Stimulated activated memory B cell treated with anti-CD40 and anti-IgM and Interleukin-4, amounts not matched to agents 10 μg/mL and 1 μg/mL and 100 μg/mL, for 72 hours (primary cell): ENCODE measurements around the gene ZNF223.

Source experiments
- ATAC-seq: fragments of 150-1000 bp; cut with Tn5 transposase; 2 replicates; pipeline ENCODE4 v1.10.0; 2021
- H3K27ac Mint-ChIP-seq: one replicate; pipeline ENCODE4 v1.8.0; 2022; ENCODE audit warnings: mild to moderate bottlenecking, mixed read lengths
- H3K27me3 Mint-ChIP-seq: one replicate; pipeline ENCODE4 v1.8.0; 2022; ENCODE audit warnings: mixed read lengths
- H3K36me3 Mint-ChIP-seq: one replicate; pipeline ENCODE4 v1.8.0; 2022; ENCODE audit warnings: mixed read lengths
- H3K4me1 Mint-ChIP-seq: one replicate; pipeline ENCODE4 v1.8.0; 2022; ENCODE audit warnings: mixed read lengths
- H3K4me3 Mint-ChIP-seq: one replicate; pipeline ENCODE4 v1.8.0; 2022; ENCODE audit warnings: mild to moderate bottlenecking, moderate library complexity, mixed read lengths
- H3K9me3 Mint-ChIP-seq: one replicate; pipeline ENCODE4 v1.8.0; 2022; ENCODE audit warnings: mixed read lengths

The ZNF223 gene

GRCh38 chr19:44050740-44051649 lies 841 bp upstream of the ZNF223 start:
- Mint-ChIP-seq H3K4me1 (peaks cover 13% of the 10 kb centered on the region), H3K27me3 (peaks cover 26% of the 10 kb centered on the region), H3K9me3 (peaks cover 19% of the 10 kb centered on the region), H3K36me3 (peaks cover 41% of the 10 kb centered on the region), H3K27ac (peak overlapping the region; percentile 66), H3K4me3 (peak overlapping the region; percentile 83)
- peak; percentile 76 for ATAC-seq

GRCh38 chr19:44055870-44056269 lies 4.0 kb downstream of the ZNF223 start:
- H3K4me3 Mint-ChIP-seq: no peak overlapping the region
- no peak overlapping the region for H3K27ac Mint-ChIP-seq
- ATAC-seq: no peak
- peaks cover 11% of the 10 kb centered on the region for H3K9me3 Mint-ChIP-seq
- H3K4me1 Mint-ChIP-seq: peaks cover 8% of the 10 kb centered on the region
- peaks cover 79% of the 10 kb centered on the region for H3K36me3 Mint-ChIP-seq
- H3K27me3 Mint-ChIP-seq: peaks cover under 1% of the 10 kb centered on the region

GRCh38 chr19:44059229-44059628 lies 7.4 kb downstream of the ZNF223 start:
- H3K9me3 Mint-ChIP-seq: peaks cover 9% of the 10 kb centered on the region
- no peak overlapping the region for H3K27ac Mint-ChIP-seq
- no peaks in the 10 kb centered on the region for H3K27me3 Mint-ChIP-seq
- no peaks in the 10 kb centered on the region for H3K4me1 Mint-ChIP-seq
- H3K4me3 Mint-ChIP-seq: no peak overlapping the region
- no peak for ATAC-seq
- H3K36me3 Mint-ChIP-seq: peaks cover 92% of the 10 kb centered on the region

- Mint-ChIP-seq H3K36me3 (peaks cover 86% of the 10 kb centered on the region), H3K4me3 (no peak overlapping the region), H3K9me3 (peaks cover 9% of the 10 kb centered on the region)
These were observed 9.2 kb downstream of the ZNF223 start for GRCh38 chr19:44061038-44061437.

GRCh38 chr19:44066305-44066704 lies 14.5 kb downstream of the ZNF223 start:
- H3K9me3 Mint-ChIP-seq: peaks cover 30% of the 10 kb centered on the region
- H3K27me3 Mint-ChIP-seq: no peaks in the 10 kb centered on the region
- H3K27ac Mint-ChIP-seq: no peak overlapping the region
- H3K36me3 Mint-ChIP-seq: peaks cover 65% of the 10 kb centered on the region
- H3K4me1 Mint-ChIP-seq: peaks cover 4% of the 10 kb centered on the region
- no peak for ATAC-seq
- no peak overlapping the region for H3K4me3 Mint-ChIP-seq

More at GRCh38 chr19:44061038-44061437, 9.2 kb downstream of the ZNF223 start:
- Mint-ChIP-seq H3K27me3 (no peaks in the 10 kb centered on the region), H3K4me1 (no peaks in the 10 kb centered on the region), H3K27ac (no peak overlapping the region)
- ATAC-seq: no peak

- Mint-ChIP-seq H3K9me3 (peaks cover 36% of the 10 kb centered on the region), H3K27me3 (no peaks in the 10 kb centered on the region), H3K4me3 (no peak overlapping the region), H3K36me3 (peaks cover 39% of the 10 kb centered on the region), H3K27ac (no peak overlapping the region), H3K4me1 (peaks cover 23% of the 10 kb centered on the region)
- no peak for ATAC-seq
These were observed 17.6 kb downstream of the ZNF223 start for GRCh38 chr19:44069415-44069814.

- Mint-ChIP-seq H3K4me1 (peaks cover 23% of the 10 kb centered on the region), H3K36me3 (peaks cover 33% of the 10 kb centered on the region), H3K27me3 (no peaks in the 10 kb centered on the region), H3K4me3 (peak within 1 kb of the TSS; percentile 90), H3K9me3 (peaks cover 28% of the 10 kb centered on the region), H3K27ac (peak within 1 kb of the TSS; percentile 83)
- peak; percentile 96 for ATAC-seq
These were observed 20.1 kb downstream of the ZNF223 start, which contains the start of gene ZNF284 for GRCh38 chr19:44071824-44072542. TSS of gene ZNF284 (plus strand) at chr19:44072159. CDS start at chr19:44076390, 4,231 bp downstream.

- ATAC-seq: no peak
- Mint-ChIP-seq H3K4me3 (peak overlapping the region; percentile 90), H3K27ac (peak overlapping the region; percentile 83), H3K4me1 (peaks cover 23% of the 10 kb centered on the region), H3K27me3 (no peaks in the 10 kb centered on the region), H3K36me3 (peaks cover 33% of the 10 kb centered on the region), H3K9me3 (peaks cover 24% of the 10 kb centered on the region)
These were observed 20.9 kb downstream of the ZNF223 start for GRCh38 chr19:44072543-44073401.

GRCh38 chr19:44076325-44076724 lies 24.5 kb downstream of the ZNF223 start:
- Mint-ChIP-seq H3K4me3 (no peak overlapping the region), H3K36me3 (peaks cover 48% of the 10 kb centered on the region), H3K27me3 (no peaks in the 10 kb centered on the region), H3K4me1 (peaks cover 19% of the 10 kb centered on the region), H3K9me3 (peaks cover 6% of the 10 kb centered on the region), H3K27ac (no peak overlapping the region)
- ATAC-seq: no peak

- Mint-ChIP-seq H3K9me3 (no peaks in the 10 kb centered on the region), H3K27me3 (no peaks in the 10 kb centered on the region), H3K36me3 (peaks cover 26% of the 10 kb centered on the region), H3K4me1 (peaks cover 13% of the 10 kb centered on the region), H3K27ac (no peak overlapping the region), H3K4me3 (no peak overlapping the region)
- ATAC-seq: no peak
These were observed 40.3 kb downstream of the ZNF223 start for GRCh38 chr19:44092108-44092507.

GRCh38 chr19:44093931-44094765 lies 42.3 kb downstream of the ZNF223 start, which contains the start of gene ZNF224:
TSS of gene ZNF224 (plus strand) at chr19:44094361. CDS start at chr19:44097874, 3,513 bp downstream.
- H3K27ac Mint-ChIP-seq: peak within 1 kb of the TSS; percentile 89
- peaks cover 2% of the 10 kb centered on the region for H3K9me3 Mint-ChIP-seq
- H3K4me3 Mint-ChIP-seq: peak within 1 kb of the TSS; percentile 98
- no peaks in the 10 kb centered on the region for H3K27me3 Mint-ChIP-seq
- H3K36me3 Mint-ChIP-seq: peaks cover 33% of the 10 kb centered on the region
- H3K4me1 Mint-ChIP-seq: peaks cover 13% of the 10 kb centered on the region
- peak; percentile 96 for ATAC-seq

- Mint-ChIP-seq H3K4me3 (no peak overlapping the region), H3K4me1 (peaks cover 8% of the 10 kb centered on the region), H3K27ac (no peak overlapping the region), H3K36me3 (peaks cover 67% of the 10 kb centered on the region), H3K27me3 (no peaks in the 10 kb centered on the region), H3K9me3 (peaks cover 31% of the 10 kb centered on the region)
- no peak for ATAC-seq
These were observed 55.9 kb downstream of the ZNF223 start for GRCh38 chr19:44107751-44108150.

- Mint-ChIP-seq H3K36me3 (peaks cover 50% of the 10 kb centered on the region), H3K4me1 (peaks cover 16% of the 10 kb centered on the region), H3K27me3 (no peaks in the 10 kb centered on the region), H3K4me3 (no peak overlapping the region), H3K27ac (no peak overlapping the region), H3K9me3 (peaks cover 26% of the 10 kb centered on the region)
- ATAC-seq: no peak
These were observed 57.6 kb downstream of the ZNF223 start for GRCh38 chr19:44109458-44109857.

GRCh38 chr19:44111910-44112463 lies 60.2 kb downstream of the ZNF223 start:
- Mint-ChIP-seq H3K36me3 (peaks cover 40% of the 10 kb centered on the region), H3K27ac (no peak overlapping the region), H3K9me3 (peaks cover 20% of the 10 kb centered on the region), H3K27me3 (no peaks in the 10 kb centered on the region), H3K4me1 (peaks cover 26% of the 10 kb centered on the region), H3K4me3 (peak overlapping the region; percentile 35)
- no peak for ATAC-seq
